OCI-LY1 (cell line): ENCODE measurements around the gene MRPS31.

Experiments used
- H2AFZ ChIP-seq: fragments of 200-600 bp; sonication (generic), shearing (Covaris generic); 2 replicates; pipeline ENCODE4 v1.6.0; 2014; ENCODE audit warnings: antibody characterized with exemption, mild to moderate bottlenecking, low read length
- H3F3A ChIP-seq: fragments of 200-600 bp; sonication (generic), shearing (Covaris generic); 2 replicates; pipeline ENCODE4 v1.6.0; 2014; ENCODE audit warnings: mild to moderate bottlenecking, antibody characterized with exemption, low read length, moderate library complexity; ENCODE audit not compliant: insufficient read depth
- H3K27ac ChIP-seq: fragments of 200-600 bp; sonication (generic); 2 replicates; pipeline ENCODE4 v1.5.1; 2014; ENCODE audit warnings: low read length, mixed run types, mild to moderate bottlenecking, low read depth; ENCODE audit not compliant: poor library complexity, severe bottlenecking
- H3K27me3 ChIP-seq: fragments of 200-600 bp; sonication (generic); 2 replicates; pipeline ENCODE4 v1.6.0; 2014; ENCODE audit warnings: antibody characterized with exemption, mild to moderate bottlenecking, low read length, moderate library complexity; ENCODE audit not compliant: insufficient read depth
- H3K36me3 ChIP-seq: fragments of 200-600 bp; sonication (generic); 2 replicates; pipeline ENCODE4 v1.6.1; 2014; ENCODE audit warnings: mild to moderate bottlenecking, antibody characterized with exemption, low read length, moderate library complexity, mixed read lengths; ENCODE audit not compliant: insufficient read depth
- H3K4me1 ChIP-seq: fragments of 200-600 bp; sonication (generic); 2 replicates; pipeline ENCODE4 v1.5.1; 2014; ENCODE audit warnings: mild to moderate bottlenecking, low read length, moderate library complexity; ENCODE audit not compliant: insufficient read depth, severe bottlenecking
- H3K4me2 ChIP-seq: fragments of 200-600 bp; sonication (generic), shearing (Covaris generic); 2 replicates; pipeline ENCODE4 v1.6.1; 2014; ENCODE audit warnings: low read length
- H3K4me3 ChIP-seq: fragments of 200-600 bp; sonication (generic); 2 replicates; pipeline ENCODE4 v1.5.1; 2014; ENCODE audit warnings: low read length, low read depth, mild to moderate bottlenecking, mixed read lengths; ENCODE audit not compliant: poor library complexity, severe bottlenecking
- H3K79me2 ChIP-seq: fragments of 200-600 bp; shearing (Covaris generic); 2 replicates; pipeline ENCODE4 v1.6.1; 2016; ENCODE audit warnings: mixed run types, low read length, mixed read lengths; ENCODE audit not compliant: insufficient read depth
- H3K9ac ChIP-seq: fragments of 200-600 bp; sonication (generic), shearing (Covaris generic); 2 replicates; pipeline ENCODE4 v1.6.1; 2014; ENCODE audit warnings: mild to moderate bottlenecking, low read length, mixed read lengths
- H3K9me2 ChIP-seq: fragments of 200-600 bp; sonication (generic), shearing (Covaris generic); 2 replicates; pipeline ENCODE4 v1.6.1; 2014; ENCODE audit warnings: low read depth, mild to moderate bottlenecking, low read length, mixed read lengths
- H3K9me3 ChIP-seq: fragments of 200-600 bp; shearing (Covaris generic); 2 replicates; pipeline ENCODE4 v1.6.1; 2014; ENCODE audit warnings: low read length, mixed read lengths
- H4K20me1 ChIP-seq: fragments of 200-600 bp; sonication (generic), shearing (Covaris generic); 2 replicates; pipeline ENCODE4 v1.6.0; 2016; ENCODE audit warnings: mild to moderate bottlenecking, low read length; ENCODE audit not compliant: insufficient read depth
- CTCF ChIP-seq: fragments of 200-600 bp; sonication (generic), shearing (Covaris generic); IDR thresholded peaks from 2 replicates; pipeline ENCODE4 v1.5.1; 2017; ENCODE audit warnings: mild to moderate bottlenecking, antibody characterized with exemption, low read length, moderate library complexity, mixed read lengths
- EZH2 ChIP-seq: fragments of 200-600 bp; sonication (generic), shearing (Covaris generic); IDR thresholded peaks from 2 replicates; pipeline ENCODE4 v1.8.0; 2017; ENCODE audit warnings: borderline replicate concordance, mixed run types, mild to moderate bottlenecking, antibody characterized with exemption, low read length, moderate library complexity, mixed read lengths

The MRPS31 gene

GRCh38 chr13:40694426-40694825 lies 76.6 kb downstream of the MRPS31 start:
- H3K36me3 ChIP-seq: no peaks in the 10 kb centered on the region
- H3K4me1 ChIP-seq: peaks cover 60% of the 10 kb centered on the region
- no peak for TF ChIP-seq EZH2
- TF ChIP-seq CTCF: no peak
- H3K4me2 ChIP-seq: no peak overlapping the region
- no peak overlapping the region for H3K4me3 ChIP-seq
- H3K9me3 ChIP-seq: peaks cover 3% of the 10 kb centered on the region; the same call in 1 of the 2 replicates
- H3K9me2 ChIP-seq: no peaks in the 10 kb centered on the region
- H3K79me2 ChIP-seq: no peaks in the 10 kb centered on the region
- H3K27ac ChIP-seq: peak overlapping the region; percentile 65
- H2AFZ ChIP-seq: no peak overlapping the region
- H3K27me3 ChIP-seq: no peaks in the 10 kb centered on the region
- H3K9ac ChIP-seq: no peak overlapping the region
- H3F3A ChIP-seq: no peaks in the 10 kb centered on the region; the same call in 1 of the 2 replicates
- H4K20me1 ChIP-seq: no peaks in the 10 kb centered on the region

- H3K36me3 ChIP-seq: no peaks in the 10 kb centered on the region
- no peaks in the 10 kb centered on the region for H3K79me2 ChIP-seq
- no peaks in the 10 kb centered on the region for H4K20me1 ChIP-seq
- no peaks in the 10 kb centered on the region for H3K9me2 ChIP-seq
- H3K27me3 ChIP-seq: no peaks in the 10 kb centered on the region
- no peak overlapping the region for H3K9ac ChIP-seq
- no peak for TF ChIP-seq EZH2
- no peak for TF ChIP-seq CTCF
- no peak overlapping the region for H3K4me3 ChIP-seq
- H3K9me3 ChIP-seq: peaks cover 3% of the 10 kb centered on the region; the same call in 1 of the 2 replicates
- H2AFZ ChIP-seq: no peak overlapping the region
- H3F3A ChIP-seq: no peaks in the 10 kb centered on the region
- H3K4me1 ChIP-seq: peaks cover 51% of the 10 kb centered on the region
- no peak overlapping the region; the same call in 1 of the 2 replicates for H3K4me2 ChIP-seq
- H3K27ac ChIP-seq: peak overlapping the region; percentile 65
Observed at GRCh38 chr13:40692946-40693345, 78.0 kb downstream of the MRPS31 start.

- Histone ChIP-seq H3K9me3 (peaks cover 3% of the 10 kb centered on the region; the same call in 1 of the 2 replicates), H3K9me2 (no peaks in the 10 kb centered on the region), H3K27ac (no peak overlapping the region), H3K4me1 (peaks cover 26% of the 10 kb centered on the region), H3K9ac (no peak overlapping the region), H3F3A (0 out of 2 replicates have a peak, but pooled peaks cover 5% of the 10 kb centered on the region), H3K4me2 (no peak overlapping the region), H2AFZ (no peak overlapping the region), H3K79me2 (no peaks in the 10 kb centered on the region), H4K20me1 (no peaks in the 10 kb centered on the region), H3K36me3 (no peaks in the 10 kb centered on the region), H3K27me3 (no peaks in the 10 kb centered on the region), H3K4me3 (no peak overlapping the region)
- TF ChIP-seq CTCF: no peak
- no peak for TF ChIP-seq EZH2
Observed at GRCh38 chr13:40688781-40689180, 82.2 kb downstream of the MRPS31 start.
